Hepatocyte (in vitro differentiated cells): ENCODE measurements around the gene NRARP. TPM values are rescaled to one million over a fixed set of nuclear protein-coding genes. Genes with fewer than 3 reads are reported as not detected.

Experiments used
- DNase-seq: peaks from one replicate; pipeline ENCODE4 v3.0.0-alpha.2; 2016; ENCODE audit warnings: low spot score
- H2AFZ ChIP-seq: fragments of 200-600 bp; sonication (generic); 2 replicates; pipeline ENCODE4 v1.6.0; 2016; ENCODE audit warnings: antibody characterized with exemption, mild to moderate bottlenecking
- H3K27ac ChIP-seq: fragments of 200-600 bp; sonication (generic); 2 replicates; pipeline ENCODE4 v1.5.1; 2016; ENCODE audit warnings: mild to moderate bottlenecking
- H3K27me3 ChIP-seq: fragments of 200-600 bp; sonication (generic); 2 replicates; pipeline ENCODE4 v1.6.1; 2016
- H3K36me3 ChIP-seq: fragments of 200-600 bp; sonication (generic); replicated peaks from 2 replicates; pipeline ENCODE4 v1.5.1; 2016; ENCODE audit warnings: low read depth; ENCODE audit not compliant: insufficient read depth
- H3K4me1 ChIP-seq: fragments of 200-600 bp; sonication (generic); 2 replicates; pipeline ENCODE4 v1.5.1; 2016; ENCODE audit warnings: mild to moderate bottlenecking, moderate library complexity; ENCODE audit not compliant: insufficient read depth
- H3K4me2 ChIP-seq: fragments of 200-600 bp; sonication (generic); 2 replicates; pipeline ENCODE4 v1.6.0; 2016
- H3K4me3 ChIP-seq: fragments of 200-600 bp; sonication (generic); 2 replicates; pipeline ENCODE4 v1.5.1; 2016; ENCODE audit warnings: mild to moderate bottlenecking
- H3K79me2 ChIP-seq: fragments of 200-600 bp; sonication (generic); 2 replicates; pipeline ENCODE4 v1.6.0; 2017; ENCODE audit warnings: mild to moderate bottlenecking
- H3K9me2 ChIP-seq: fragments of 200-600 bp; sonication (generic); replicated peaks from 2 replicates; pipeline ENCODE4 v1.6.0; 2017; ENCODE audit warnings: mild to moderate bottlenecking; ENCODE audit not compliant: insufficient read depth
- H3K9me3 ChIP-seq: fragments of 200-600 bp; sonication (generic); 2 replicates; pipeline ENCODE4 v1.5.1; 2016; ENCODE audit warnings: low read depth, mild to moderate bottlenecking
- H4K20me1 ChIP-seq: fragments of 200-600 bp; sonication (generic); 2 replicates; pipeline ENCODE4 v1.6.0; 2016; ENCODE audit warnings: mild to moderate bottlenecking; ENCODE audit not compliant: insufficient read depth, poor library complexity, severe bottlenecking
- CTCF ChIP-seq: fragments of 200-600 bp; sonication (generic); IDR thresholded peaks from 2 replicates; pipeline ENCODE4 v1.5.1; 2016; ENCODE audit warnings: antibody characterized with exemption, mild to moderate bottlenecking; ENCODE audit not compliant: poor library complexity
- EZH2 ChIP-seq: fragments of 200-600 bp; sonication (generic); IDR thresholded peaks from 2 replicates; pipeline ENCODE4 v1.6.1; 2016; ENCODE audit warnings: antibody characterized with exemption, mild to moderate bottlenecking, borderline replicate concordance
- EZH2phosphoT487 ChIP-seq: fragments of 200-600 bp; sonication (generic); IDR thresholded peaks from one replicate; pipeline ENCODE4 v1.6.1; 2018; ENCODE audit warnings: antibody characterized with exemption, mild to moderate bottlenecking, low read depth, moderate library complexity; ENCODE audit not compliant: unreplicated experiment, severe bottlenecking
- WGBS: methylation state at CpG from one replicate; pipeline ENCODE4 v1.1.6; 2016; ENCODE audit warnings: low lambda C conversion rate; ENCODE audit errors: missing lambda C conversion rate; 5-methylcytosine and 5-hydroxymethylcytosine counted together
- polyA plus RNA-seq: library from polyadenylated mRNA; unstranded; fragments of >200 nt; fragmentation: Nextera tagmentation; extraction: Ambion mirVana; gene quantifications from 2 replicates; pipeline ENCODE4 v1.2.1, GENCODE V29; 2016
- total RNA-seq: library from RNA; depleted of rRNA; stranded (reverse); fragments of >200 nt; gene quantifications from 2 replicates; pipeline ENCODE4 v1.2.3, GENCODE V29; 2014

The NRARP gene
- total and polyA plus RNA-seq, 2 experiments from 2014 or later, result 5.3 to 18.7 TPM

GRCh38 chr9:137348769-137349470 is 46.8 kb upstream of the NRARP start:
- no peaks in the 10 kb centered on the region for H3K79me2 ChIP-seq
- H3K4me2 ChIP-seq, result no peak overlapping the region
- H3K9me3 ChIP-seq, result no peaks in the 10 kb centered on the region
- no peak for TF ChIP-seq EZH2
- no peak for TF ChIP-seq EZH2phosphoT487
- TF ChIP-seq CTCF, result no peak
- DNase-seq, result no peak
- 96% methylated on average over 23 of the region's 31 CpGs for WGBS
- no peak overlapping the region for H3K4me3 ChIP-seq
- H3K4me1 ChIP-seq, result no peaks in the 10 kb centered on the region
- no peak overlapping the region for H2AFZ ChIP-seq
- no peaks in the 10 kb centered on the region for H4K20me1 ChIP-seq
- H3K27ac ChIP-seq, result no peak overlapping the region
- no peaks in the 10 kb centered on the region for H3K36me3 ChIP-seq
- H3K27me3 ChIP-seq, result no peaks in the 10 kb centered on the region
- no peaks in the 10 kb centered on the region for H3K9me2 ChIP-seq

- no peak overlapping the region for H3K4me3 ChIP-seq
- H3K9me3 ChIP-seq, result no peaks in the 10 kb centered on the region
- H2AFZ ChIP-seq, result no peak overlapping the region
- no peaks in the 10 kb centered on the region for H3K4me1 ChIP-seq
- H3K27me3 ChIP-seq, result no peaks in the 10 kb centered on the region
- no peaks in the 10 kb centered on the region for H4K20me1 ChIP-seq
- TF ChIP-seq EZH2phosphoT487 (no peak), EZH2 (no peak), CTCF (no peak)
- H3K4me2 ChIP-seq, result no peak overlapping the region
- no peak overlapping the region for H3K27ac ChIP-seq
- H3K9me2 ChIP-seq, result no peaks in the 10 kb centered on the region
- no peaks in the 10 kb centered on the region for H3K36me3 ChIP-seq
- WGBS, result 95% methylated on average over 11 of the region's 13 CpGs
- no peak for DNase-seq
- H3K79me2 ChIP-seq, result no peaks in the 10 kb centered on the region
Measured at GRCh38 chr9:137347928-137348327, 45.9 kb upstream of the NRARP start.

GRCh38 chr9:137342482-137342881 is 40.4 kb upstream of the NRARP start:
- H3K27ac ChIP-seq, result no peak overlapping the region
- H3K9me2 ChIP-seq, result no peaks in the 10 kb centered on the region
- H3K4me3 ChIP-seq, result no peak overlapping the region
- DNase-seq, result no peak
- 87% methylated on average over 6 of the region's 7 CpGs for WGBS
- H3K4me1 ChIP-seq, result no peaks in the 10 kb centered on the region
- H3K79me2 ChIP-seq, result no peaks in the 10 kb centered on the region
- H3K9me3 ChIP-seq, result no peaks in the 10 kb centered on the region
- no peaks in the 10 kb centered on the region for H3K27me3 ChIP-seq
- no peak overlapping the region for H3K4me2 ChIP-seq
- no peak overlapping the region for H2AFZ ChIP-seq
- TF ChIP-seq EZH2phosphoT487, result no peak
- TF ChIP-seq EZH2, result no peak
- TF ChIP-seq CTCF, result no peak
- no peaks in the 10 kb centered on the region for H4K20me1 ChIP-seq
- no peaks in the 10 kb centered on the region for H3K36me3 ChIP-seq
